Prostate gland (tissue), 2 donors: ENCODE results near the gene SLC35A5. TPM values are rescaled to one million over a fixed set of nuclear protein-coding genes. Genes with fewer than 3 reads are reported as not detected.
"Not testable (repeated sequence)": the region's sequence is repeated elsewhere in the genome, so short reads cannot be mapped to it uniquely, and the experiment has no call there.

Experiments used
- DNase-seq: peaks from one replicate; pipeline ENCODE4 v3.0.0-alpha.2; 2019; ENCODE audit warnings: low spot score
- H3K27ac ChIP-seq, 2 donors: fragments of 200-600 bp; sonication (generic); 2 replicates each; pipeline ENCODE4 v1.5.1; 2017 to 2019
- H3K27me3 ChIP-seq: fragments of 200-600 bp; sonication (generic); replicated peaks from 2 replicates; pipeline ENCODE4 v1.5.1; 2019; ENCODE audit not compliant: insufficient read depth
- H3K36me3 ChIP-seq, 2 donors: fragments of 200-600 bp; sonication (generic); 1 replicate in 1 of 2; 2 replicates in 1 of 2; pipeline versions ENCODE4 v1.5.1 to v1.8.1; 2017 to 2019
- H3K4me1 ChIP-seq: fragments of 200-600 bp; sonication (generic); replicated peaks from 2 replicates; pipeline ENCODE4 v1.5.1; 2019
- H3K4me3 ChIP-seq, 2 donors: fragments of 200-600 bp; sonication (generic); 2 replicates each; pipeline ENCODE4 v1.5.1; 2017 to 2019
- H3K9me3 ChIP-seq: fragments of 200-600 bp; sonication (generic); 2 replicates; pipeline ENCODE4 v1.5.1; 2017
- POLR2A ChIP-seq: fragments of 450-650 bp; IDR thresholded peaks from one replicate; pipeline ENCODE4 v1.6.1; 2016; ENCODE audit warnings: antibody characterized with exemption, mild to moderate bottlenecking
- POLR2AphosphoS5 ChIP-seq: sonication (generic); formaldehyde crosslinking; IDR thresholded peaks from one replicate; pipeline ENCODE4 v1.6.1; 2017; ENCODE audit warnings: antibody characterized with exemption
- WGBS: methylation state at CpG from one replicate; pipeline ENCODE4 v1.1.5; 2018; 5-methylcytosine and 5-hydroxymethylcytosine counted together
- intact Hi-C: fragments of 100-400 bp; cut with DNase I; formaldehyde crosslinking; loops from one replicate; pipeline ENCODE4 v1.14.2; 2022
- total RNA-seq, 2 donors: library from RNA; depleted of rRNA; stranded (reverse); fragments of >200 nt; gene quantifications; one replicate each; pipeline ENCODE4 v1.1.0, GENCODE V29; 2016
- TF ChIP-seq, protein P1 (sequence below), 4 experiments: fragments of 200-600 bp in 2 of 4; fragments of 450-650 bp in 2 of 4; sonication (generic) in 2 of 4; IDR thresholded peaks; 1 replicate in 3 of 4; 2 replicates in 1 of 4; pipeline ENCODE4 v1.5.1; 2016 to 2019; ENCODE audit warnings: antibody characterized with exemption in 4 of 4, mild to moderate bottlenecking in 2 of 4, moderate library complexity in 2 of 4

Gene SLC35A5
- total RNA-seq, 2 donors from 2014 or later, result 40.4 to 62.3 TPM

DNA sequence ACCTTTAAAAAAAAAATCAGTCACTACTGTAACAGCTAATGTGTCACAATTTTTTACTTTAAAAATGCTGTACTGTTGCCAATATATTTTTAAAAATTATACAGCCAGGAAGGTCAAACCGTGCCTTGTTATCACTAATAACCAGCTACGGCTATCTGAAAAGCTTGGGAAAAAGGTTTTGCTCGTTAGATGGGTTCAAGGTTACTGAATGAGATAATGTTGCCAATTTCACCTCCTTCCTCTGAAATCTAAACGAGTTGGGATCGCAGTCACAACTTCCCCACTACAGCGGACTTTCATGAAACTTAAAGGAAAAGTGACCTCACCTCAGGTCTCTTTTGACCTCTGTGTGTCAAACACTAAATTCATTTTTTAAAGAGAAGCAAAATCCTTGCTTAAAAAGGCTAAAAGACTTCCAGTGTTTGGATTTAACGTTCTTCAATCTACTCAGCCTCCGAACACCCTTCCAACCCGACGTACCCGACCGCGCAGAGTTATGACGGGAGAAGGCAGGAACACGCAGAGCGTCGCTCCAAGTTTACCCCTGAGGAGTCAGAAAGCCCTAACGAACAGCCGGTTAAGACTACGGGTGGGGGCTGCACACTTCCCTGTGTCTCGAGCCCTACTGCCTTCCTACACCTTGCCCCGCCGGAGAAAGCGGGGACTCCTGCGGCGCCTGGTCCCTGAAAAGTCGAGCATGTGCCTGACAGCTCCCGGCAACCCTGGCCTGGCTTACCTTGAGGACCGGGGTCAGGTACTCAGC, 943 bp upstream of the SLC35A5 start:
- no peaks in the 10 kb centered on the region for H3K36me3 ChIP-seq
- H3K27me3 ChIP-seq, result no peaks in the 10 kb centered on the region
- TF ChIP-seq POLR2A (no peak), POLR2AphosphoS5 (no peak)
- TF ChIP-seq, protein P1, sequence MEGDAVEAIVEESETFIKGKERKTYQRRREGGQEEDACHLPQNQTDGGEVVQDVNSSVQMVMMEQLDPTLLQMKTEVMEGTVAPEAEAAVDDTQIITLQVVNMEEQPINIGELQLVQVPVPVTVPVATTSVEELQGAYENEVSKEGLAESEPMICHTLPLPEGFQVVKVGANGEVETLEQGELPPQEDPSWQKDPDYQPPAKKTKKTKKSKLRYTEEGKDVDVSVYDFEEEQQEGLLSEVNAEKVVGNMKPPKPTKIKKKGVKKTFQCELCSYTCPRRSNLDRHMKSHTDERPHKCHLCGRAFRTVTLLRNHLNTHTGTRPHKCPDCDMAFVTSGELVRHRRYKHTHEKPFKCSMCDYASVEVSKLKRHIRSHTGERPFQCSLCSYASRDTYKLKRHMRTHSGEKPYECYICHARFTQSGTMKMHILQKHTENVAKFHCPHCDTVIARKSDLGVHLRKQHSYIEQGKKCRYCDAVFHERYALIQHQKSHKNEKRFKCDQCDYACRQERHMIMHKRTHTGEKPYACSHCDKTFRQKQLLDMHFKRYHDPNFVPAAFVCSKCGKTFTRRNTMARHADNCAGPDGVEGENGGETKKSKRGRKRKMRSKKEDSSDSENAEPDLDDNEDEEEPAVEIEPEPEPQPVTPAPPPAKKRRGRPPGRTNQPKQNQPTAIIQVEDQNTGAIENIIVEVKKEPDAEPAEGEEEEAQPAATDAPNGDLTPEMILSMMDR (IDR thresholded peaks at IDR 0.05), result no peak
- H3K9me3 ChIP-seq, result no peaks in the 10 kb centered on the region
- WGBS, result under 1% methylated on average over 29 of the region's 29 CpGs
- peak overlapping the region; percentile 92 to 93 for H3K4me3 ChIP-seq
- DNase-seq, result peak; percentile 47
- no peaks in the 10 kb centered on the region for H3K4me1 ChIP-seq
- intact Hi-C loops, result loop anchor here (5.0 kb wide), 1 partner anchor 76 kb away; no protein-coding TSS in a partner anchor
- H3K27ac ChIP-seq, result peak overlapping the region; percentile 94

DNA sequence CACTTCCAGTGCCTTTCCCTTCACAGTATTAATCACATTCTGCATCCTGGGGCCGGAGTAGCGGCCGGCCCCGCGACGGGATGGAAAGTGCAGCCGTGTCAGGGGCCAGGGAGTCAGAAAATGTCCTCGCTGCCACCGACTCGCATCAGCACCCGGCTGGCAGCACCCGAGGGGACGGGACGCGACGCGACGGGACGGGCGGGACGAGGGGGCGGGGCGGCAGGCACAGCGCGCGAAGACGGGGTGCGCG, 436 bp upstream of the SLC35A5 start:
- TF ChIP-seq POLR2A, result no peak
- TF ChIP-seq POLR2AphosphoS5, result no peak
- TF ChIP-seq, protein P1 (IDR thresholded peaks at IDR 0.05), result no peak
- WGBS, result 0% methylated on average over 25 of the region's 29 CpGs
- H3K4me1 ChIP-seq, result no peaks in the 10 kb centered on the region

DNA sequence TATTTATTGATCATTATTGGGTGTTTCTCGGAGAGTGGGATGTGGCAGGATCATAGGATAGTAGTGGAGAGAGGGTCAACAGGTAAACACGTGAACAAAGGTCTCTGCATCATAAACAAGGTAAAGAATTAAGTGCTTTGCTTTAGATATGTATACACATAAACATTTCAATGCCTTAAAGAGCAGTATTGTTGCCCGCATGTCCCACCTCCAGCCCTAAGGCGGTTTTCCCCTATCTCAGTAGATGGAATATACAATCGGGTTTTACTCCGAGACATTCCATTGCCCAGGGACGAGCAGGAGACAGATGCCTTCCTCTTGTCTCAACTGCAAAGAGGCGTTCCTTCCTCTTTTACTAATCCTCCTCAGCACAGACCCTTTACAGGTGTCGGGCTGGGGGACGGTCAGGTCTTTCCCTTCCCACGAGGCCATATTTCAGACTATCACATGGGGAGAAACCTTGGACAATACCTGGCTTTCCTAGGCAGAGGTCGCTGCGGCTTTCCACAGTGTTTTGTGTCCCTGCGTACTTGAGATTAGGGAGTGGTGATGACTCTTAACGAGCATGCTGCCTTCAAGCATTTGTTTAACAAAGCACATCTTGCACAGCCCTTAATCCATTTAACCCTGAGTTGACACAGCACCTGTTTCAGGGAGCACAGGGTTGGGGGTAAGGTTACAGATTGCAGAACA, 2.5 kb downstream of the SLC35A5 start:
- H3K4me3 ChIP-seq, result not testable (repeated sequence)
- 74% methylated on average over 15 of the region's 15 CpGs for WGBS

More for the DNA sequence above, 436 bp upstream of the SLC35A5 start:
- intact Hi-C loops, result loop anchor here (5.0 kb wide), 1 partner anchor 76 kb away; no protein-coding TSS in a partner anchor
- Histone ChIP-seq H3K27ac (peak overlapping the region; percentile 94), H3K36me3 (no peaks in the 10 kb centered on the region), H3K4me3 (peak overlapping the region; percentile 92 to 93), H3K27me3 (no peaks in the 10 kb centered on the region), H3K9me3 (no peaks in the 10 kb centered on the region)
- no peak for DNase-seq

DNA sequence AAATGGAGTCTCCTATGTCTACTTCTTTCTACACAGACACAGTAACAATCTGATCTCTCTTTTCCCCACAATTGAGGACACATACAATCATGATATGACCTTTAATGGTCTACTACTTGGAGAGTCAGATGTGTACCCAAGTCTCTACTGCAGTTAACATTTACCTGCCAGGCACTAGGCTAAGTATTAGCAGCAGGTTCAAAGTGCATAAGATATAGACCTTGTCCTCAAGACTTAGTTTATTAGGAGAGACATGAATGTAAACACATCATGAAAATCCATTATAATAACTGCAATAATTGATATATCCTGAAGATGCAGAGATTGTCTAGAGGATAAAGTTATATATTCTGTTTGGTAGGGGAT, 3.1 kb downstream of the SLC35A5 start:
- TF ChIP-seq, protein P1 (IDR thresholded peaks at IDR 0.05), result no peak
- TF ChIP-seq POLR2A (no peak), POLR2AphosphoS5 (no peak)
- Histone ChIP-seq H3K4me3 (no peak overlapping the region), H3K4me1 (no peaks in the 10 kb centered on the region), H3K27me3 (no peaks in the 10 kb centered on the region), H3K36me3 (no peaks in the 10 kb centered on the region), H3K27ac (no peak overlapping the region), H3K9me3 (no peaks in the 10 kb centered on the region)
- intact Hi-C loops, result loop anchor here (5.0 kb wide), 1 partner anchor 72 kb away; no protein-coding TSS in a partner anchor
- no peak for DNase-seq

More for the DNA sequence above, 2.5 kb downstream of the SLC35A5 start:
- H3K4me1 ChIP-seq, H3K9me3 ChIP-seq, DNase-seq, H3K27me3 ChIP-seq, H3K36me3 ChIP-seq, H3K27ac ChIP-seq: not testable (repeated sequence)
- intact Hi-C loops, result loop anchor here (5.0 kb wide), 1 partner anchor 73 kb away; no protein-coding TSS in a partner anchor

DNA sequence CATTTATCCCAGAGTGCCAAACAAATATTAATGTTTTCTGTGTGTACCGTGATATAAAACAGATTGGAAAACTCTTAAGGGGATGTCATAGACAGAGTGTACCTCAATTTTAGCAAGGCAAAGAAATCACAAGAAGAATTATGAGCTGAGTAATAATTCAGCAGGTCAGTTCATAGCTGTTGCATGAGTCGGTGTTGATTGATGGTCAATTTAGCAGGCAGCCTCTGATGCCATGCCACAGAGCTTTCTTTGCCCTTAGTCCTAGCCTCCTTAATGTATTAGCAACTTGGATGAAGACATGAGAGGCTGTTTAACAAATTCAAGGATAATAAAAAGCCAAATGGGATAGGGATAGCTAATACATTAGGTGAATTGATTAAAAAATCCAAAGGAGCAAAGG, 6.8 kb downstream of the SLC35A5 start:
- no peaks in the 10 kb centered on the region for H3K27me3 ChIP-seq
- DNase-seq, result no peak
- intact Hi-C loops, result no loop called here
- no peak overlapping the region for H3K4me3 ChIP-seq
- TF ChIP-seq, protein P1 (IDR thresholded peaks at IDR 0.05), result no peak
- no peak for TF ChIP-seq POLR2AphosphoS5
- no peak for TF ChIP-seq POLR2A
- no peaks in the 10 kb centered on the region for H3K9me3 ChIP-seq
- no peaks in the 10 kb centered on the region for H3K36me3 ChIP-seq
- H3K27ac ChIP-seq, result peak overlapping the region in 1 of 2 donors; percentile 30
- H3K4me1 ChIP-seq, result no peaks in the 10 kb centered on the region
- WGBS, result 82% methylated on average over 2 of the region's 2 CpGs
